ENCODE measurements around the gene MEGF11. TPM values are rescaled to one million over a fixed set of nuclear protein-coding genes. Genes with fewer than 3 reads are reported as not detected.
A peak's percentile ranks its signal among the peaks of the same experiment; 100 is the strongest.

The MEGF11 gene
- total RNA-seq, 4 donors from 2014 or later: 0.76 TPM; not detected in 3

GRCh38 chr15:65903296-65904073, 350.1 kb downstream of the MEGF11 start:
- Histone ChIP-seq H3K27ac (no peak overlapping the region), H3K9me3 (no peaks in the 10 kb centered on the region), H3K36me3 (no peaks in the 10 kb centered on the region), H3K27me3 (no peaks in the 10 kb centered on the region), H3K4me3 (no peak overlapping the region), H3K4me1 (no peaks in the 10 kb centered on the region)
- TF ChIP-seq POLR2A (IDR thresholded peaks at IDR 0.05): no peak
- no peak for TF ChIP-seq CTCF (IDR thresholded peaks at IDR 0.05)
- intact Hi-C loops (cut with DNase I; ENCODE audit: low total_unique reads): no loop called here
- DNase-seq: no peak

DNA sequence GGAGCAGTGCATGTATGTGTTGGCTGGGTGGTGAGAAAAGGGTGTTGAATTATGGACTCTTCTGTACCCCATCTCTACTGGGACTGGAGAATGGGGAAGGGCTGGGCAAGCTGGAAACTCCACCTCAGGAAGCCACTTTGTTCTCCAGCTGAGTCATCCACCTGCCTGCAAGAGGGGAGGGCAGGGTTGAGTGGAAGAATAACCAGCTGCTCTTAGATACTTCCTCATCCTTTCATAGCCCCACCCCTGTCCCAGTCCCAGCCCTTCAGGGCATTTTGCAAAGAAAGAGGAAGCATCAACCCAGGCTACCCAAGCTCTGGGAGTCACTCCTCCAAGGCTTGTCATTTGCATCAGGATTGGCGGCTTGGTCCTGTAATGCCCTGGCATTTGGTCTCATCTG, 351.2 kb downstream of the MEGF11 start:
- Histone ChIP-seq H3K27me3 (no peaks in the 10 kb centered on the region), H3K27ac (no peak overlapping the region), H3K4me1 (no peaks in the 10 kb centered on the region), H3K36me3 (no peaks in the 10 kb centered on the region), H3K4me3 (no peak overlapping the region), H3K9me3 (no peaks in the 10 kb centered on the region)
- intact Hi-C loops (cut with DNase I; ENCODE audit: low total_unique reads): no loop called here
- peak in 1 of 2 donors; percentile 24 for DNase-seq
- TF ChIP-seq CTCF (IDR thresholded peaks at IDR 0.05): no peak
- no peak for TF ChIP-seq POLR2A (IDR thresholded peaks at IDR 0.05)

DNA sequence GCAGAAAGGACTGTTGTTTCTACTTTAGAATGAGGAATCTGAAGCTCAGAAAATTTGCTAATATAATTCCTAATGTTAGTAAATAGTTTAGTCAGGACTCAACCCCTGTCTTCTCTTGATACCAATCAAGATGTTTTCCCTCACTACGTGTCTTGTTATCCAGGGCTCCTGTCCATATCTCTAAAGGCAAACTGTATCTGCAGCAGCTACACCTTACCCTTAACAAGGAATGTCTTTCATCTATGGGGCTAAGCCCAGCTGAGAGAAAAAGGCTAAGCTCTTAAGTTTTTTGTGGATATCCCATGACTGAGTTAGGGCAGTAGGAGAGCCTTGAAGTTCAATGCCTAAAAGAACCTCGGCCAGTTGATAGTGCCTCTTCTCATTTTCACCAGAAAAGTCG, 351.7 kb downstream of the MEGF11 start:
- no peaks in the 10 kb centered on the region for H3K27me3 ChIP-seq
- intact Hi-C loops (cut with DNase I; ENCODE audit: low total_unique reads): no loop called here
- TF ChIP-seq CTCF (IDR thresholded peaks at IDR 0.05): no peak
- TF ChIP-seq POLR2A (IDR thresholded peaks at IDR 0.05): no peak
- no peaks in the 10 kb centered on the region for H3K9me3 ChIP-seq
- H3K4me3 ChIP-seq: no peak overlapping the region
- no peaks in the 10 kb centered on the region for H3K4me1 ChIP-seq
- H3K27ac ChIP-seq: no peak overlapping the region
- DNase-seq: no peak
- H3K36me3 ChIP-seq: no peaks in the 10 kb centered on the region

DNA sequence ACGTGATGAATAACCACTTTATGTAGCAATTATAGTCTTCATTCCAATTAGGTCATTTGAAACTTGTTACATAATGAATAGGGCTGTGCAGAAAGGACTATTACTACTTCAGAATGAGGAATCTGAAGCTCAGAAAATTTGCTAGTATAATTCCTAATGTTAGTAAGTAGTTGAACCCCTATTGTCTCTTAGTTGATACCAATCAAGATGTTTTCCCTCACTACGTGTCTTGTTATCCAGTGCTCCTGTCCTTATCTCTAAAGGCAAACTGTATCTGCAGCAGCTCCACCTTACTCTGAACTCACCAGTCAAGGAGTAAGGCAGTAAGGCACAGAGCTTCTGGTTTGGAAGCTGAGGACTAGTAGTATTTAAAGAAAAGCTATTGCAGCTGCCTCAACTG, 352.2 kb downstream of the MEGF11 start:
- DNase-seq: no peak
- H3K27me3 ChIP-seq: no peaks in the 10 kb centered on the region
- no peaks in the 10 kb centered on the region for H3K9me3 ChIP-seq
- no peak overlapping the region for H3K4me3 ChIP-seq
- no peaks in the 10 kb centered on the region for H3K4me1 ChIP-seq
- H3K27ac ChIP-seq: no peak overlapping the region
- intact Hi-C loops (cut with DNase I; ENCODE audit: low total_unique reads): no loop called here
- no peaks in the 10 kb centered on the region for H3K36me3 ChIP-seq
- TF ChIP-seq POLR2A (IDR thresholded peaks at IDR 0.05): no peak
- no peak for TF ChIP-seq CTCF (IDR thresholded peaks at IDR 0.05)

- no peak overlapping the region for H3K4me3 ChIP-seq
- no peaks in the 10 kb centered on the region for H3K36me3 ChIP-seq
- no peak for DNase-seq
- no peaks in the 10 kb centered on the region for H3K4me1 ChIP-seq
- no peaks in the 10 kb centered on the region for H3K27me3 ChIP-seq
- H3K27ac ChIP-seq: no peak overlapping the region
- TF ChIP-seq CTCF (IDR thresholded peaks at IDR 0.05) (no peak), POLR2A (IDR thresholded peaks at IDR 0.05) (no peak)
- intact Hi-C loops (cut with DNase I; ENCODE audit: low total_unique reads): no loop called here
- H3K9me3 ChIP-seq: no peaks in the 10 kb centered on the region
Measured at GRCh38 chr15:65900488-65900887, 353.1 kb downstream of the MEGF11 start.

Data from uterus (tissue), 4 donors.